ENCODE results near the gene ANKH.

Gene ANKH

DNA sequence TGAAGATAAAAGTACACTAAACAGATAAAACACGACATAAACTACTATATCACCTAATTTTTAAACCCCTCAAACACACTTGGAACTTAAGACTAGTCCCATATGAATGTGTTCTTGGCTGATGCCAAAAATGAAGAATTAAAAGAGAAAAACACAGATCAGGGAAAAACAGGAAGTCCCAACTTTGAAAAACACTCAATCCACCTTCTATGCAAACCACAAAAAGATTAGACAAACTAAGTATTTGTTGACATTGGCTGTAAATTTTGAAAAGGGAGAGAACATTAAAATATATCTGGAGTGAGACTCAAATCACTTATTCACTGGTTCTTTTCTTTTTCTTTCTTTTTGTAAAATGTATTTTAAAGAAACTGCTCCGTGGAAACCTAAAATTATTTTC lies 81.4 kb downstream of the ANKH start:
- DNase-seq (ENCODE audit: low read depth) = no peak
- no peak overlapping the region for H3K4me3 ChIP-seq (ENCODE audit: control insufficient read depth, low read depth, low read length)
- TF ChIP-seq, protein P1, sequence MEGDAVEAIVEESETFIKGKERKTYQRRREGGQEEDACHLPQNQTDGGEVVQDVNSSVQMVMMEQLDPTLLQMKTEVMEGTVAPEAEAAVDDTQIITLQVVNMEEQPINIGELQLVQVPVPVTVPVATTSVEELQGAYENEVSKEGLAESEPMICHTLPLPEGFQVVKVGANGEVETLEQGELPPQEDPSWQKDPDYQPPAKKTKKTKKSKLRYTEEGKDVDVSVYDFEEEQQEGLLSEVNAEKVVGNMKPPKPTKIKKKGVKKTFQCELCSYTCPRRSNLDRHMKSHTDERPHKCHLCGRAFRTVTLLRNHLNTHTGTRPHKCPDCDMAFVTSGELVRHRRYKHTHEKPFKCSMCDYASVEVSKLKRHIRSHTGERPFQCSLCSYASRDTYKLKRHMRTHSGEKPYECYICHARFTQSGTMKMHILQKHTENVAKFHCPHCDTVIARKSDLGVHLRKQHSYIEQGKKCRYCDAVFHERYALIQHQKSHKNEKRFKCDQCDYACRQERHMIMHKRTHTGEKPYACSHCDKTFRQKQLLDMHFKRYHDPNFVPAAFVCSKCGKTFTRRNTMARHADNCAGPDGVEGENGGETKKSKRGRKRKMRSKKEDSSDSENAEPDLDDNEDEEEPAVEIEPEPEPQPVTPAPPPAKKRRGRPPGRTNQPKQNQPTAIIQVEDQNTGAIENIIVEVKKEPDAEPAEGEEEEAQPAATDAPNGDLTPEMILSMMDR (IDR thresholded peaks at IDR 0.05; ENCODE audit: control insufficient read depth, insufficient read depth, low read depth, low read length, missing control alignments) = no peak

DNA sequence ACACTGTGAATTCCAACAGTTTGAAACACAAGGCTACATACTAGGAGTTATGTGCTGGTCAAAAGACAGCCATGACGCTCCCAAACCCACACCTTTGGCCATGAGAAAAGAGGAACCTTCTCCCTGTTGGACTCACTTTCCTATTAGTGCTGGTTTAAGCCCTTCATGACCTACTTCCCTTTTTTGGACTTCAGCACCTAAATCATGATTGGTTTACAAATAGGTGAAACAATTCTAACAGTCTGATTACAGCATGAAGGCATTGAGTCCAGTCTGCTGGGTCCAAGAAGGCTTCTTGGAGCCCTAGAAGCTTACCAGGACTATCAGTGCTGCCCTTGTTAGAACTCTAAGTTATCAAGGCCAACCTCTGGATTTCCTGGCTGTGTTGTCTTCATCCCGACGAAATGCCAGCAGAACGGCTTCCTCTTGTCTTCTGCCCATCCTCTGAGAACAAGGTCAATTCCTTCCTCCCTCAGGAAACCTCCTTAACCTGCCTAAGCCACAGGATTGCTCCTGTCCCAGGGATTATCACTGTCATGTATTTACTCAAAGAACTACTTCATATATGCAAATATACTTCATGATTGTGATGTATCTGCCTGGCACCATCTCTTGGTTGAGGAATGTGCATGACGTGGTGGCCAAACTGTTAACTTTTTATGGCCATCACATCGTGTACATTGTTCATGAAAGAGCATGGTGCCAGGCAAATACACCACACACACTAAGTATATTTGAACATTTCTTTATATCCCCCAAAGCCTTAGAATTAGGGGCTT lies 83.6 kb downstream of the ANKH start:
- H3K4me3 ChIP-seq (ENCODE audit: control insufficient read depth, low read depth, low read length) = no peak overlapping the region
- DNase-seq (ENCODE audit: low read depth) = no peak
- TF ChIP-seq, protein P1 (IDR thresholded peaks at IDR 0.05; ENCODE audit: control insufficient read depth, insufficient read depth, low read depth, low read length, missing control alignments) = no peak

DNA sequence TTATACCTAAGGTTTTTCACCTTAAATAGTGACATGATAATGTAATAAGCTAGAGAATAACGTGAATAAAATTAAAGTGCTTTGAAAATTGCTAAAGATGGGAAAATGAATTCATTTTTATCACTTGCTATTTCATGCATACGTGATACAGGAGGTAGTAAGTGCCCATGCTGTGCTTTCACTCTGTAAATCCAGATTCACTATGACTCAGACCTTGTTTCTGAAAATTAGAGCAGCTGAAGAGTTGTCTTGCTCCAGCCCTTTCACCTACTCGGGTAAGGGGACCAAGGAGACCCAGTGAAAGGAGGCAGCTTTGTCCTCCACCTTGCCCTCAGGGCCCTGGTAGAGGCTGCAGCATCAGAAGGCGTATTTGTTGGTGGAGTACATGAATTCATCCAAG lies 87.9 kb downstream of the ANKH start:
- no peak for DNase-seq (ENCODE audit: low read depth)
- H3K4me3 ChIP-seq (ENCODE audit: control insufficient read depth, low read depth, low read length) = no peak overlapping the region
- TF ChIP-seq, protein P1 (IDR thresholded peaks at IDR 0.05; ENCODE audit: control insufficient read depth, insufficient read depth, low read depth, low read length, missing control alignments) = no peak

DNA sequence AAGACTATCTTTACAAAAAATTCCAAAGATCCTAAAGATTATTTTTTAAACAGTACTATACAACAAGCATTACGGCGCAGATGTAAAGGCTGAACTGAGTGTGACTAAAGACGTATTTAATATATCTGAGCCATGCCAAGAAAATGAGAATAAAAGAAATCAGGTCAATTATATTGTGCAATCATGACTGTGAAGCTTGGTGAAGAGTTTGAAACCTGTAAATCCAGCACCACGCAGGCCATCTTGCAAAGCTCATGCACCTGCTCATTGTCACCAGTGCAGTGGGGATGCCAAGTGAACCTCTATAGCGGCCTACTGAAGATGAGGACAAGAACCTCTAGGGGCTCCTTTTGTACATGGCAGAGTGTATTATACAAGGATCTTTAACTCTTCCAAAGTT lies 89.0 kb downstream of the ANKH start:
- TF ChIP-seq, protein P1 (IDR thresholded peaks at IDR 0.05; ENCODE audit: control insufficient read depth, insufficient read depth, low read depth, low read length, missing control alignments) = no peak
- no peak for DNase-seq (ENCODE audit: low read depth)
- no peak overlapping the region for H3K4me3 ChIP-seq (ENCODE audit: control insufficient read depth, low read depth, low read length)

DNA sequence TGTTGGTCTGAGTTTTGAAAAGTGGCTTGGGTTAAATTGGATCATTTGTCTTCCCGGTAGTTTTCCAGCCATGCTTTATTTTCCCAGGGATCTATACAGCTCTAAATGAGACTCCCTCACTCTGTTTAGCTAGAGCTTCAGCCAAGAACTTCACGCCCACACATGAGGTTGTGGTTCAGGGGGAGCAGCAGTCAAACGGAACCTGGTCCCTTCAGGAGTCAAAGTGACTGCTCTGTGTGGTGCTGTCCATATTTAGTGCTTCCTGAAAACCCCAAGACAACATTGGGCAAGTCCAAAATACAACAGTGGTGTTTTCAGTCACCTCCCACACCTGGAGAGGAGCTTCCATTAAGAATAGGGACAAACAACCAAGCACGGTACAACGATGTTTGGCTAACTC lies 90.5 kb downstream of the ANKH start:
- DNase-seq (ENCODE audit: low read depth) = no peak
- TF ChIP-seq, protein P1 (IDR thresholded peaks at IDR 0.05; ENCODE audit: control insufficient read depth, insufficient read depth, low read depth, low read length, missing control alignments) = no peak
- no peak overlapping the region for H3K4me3 ChIP-seq (ENCODE audit: control insufficient read depth, low read depth, low read length)

DNA sequence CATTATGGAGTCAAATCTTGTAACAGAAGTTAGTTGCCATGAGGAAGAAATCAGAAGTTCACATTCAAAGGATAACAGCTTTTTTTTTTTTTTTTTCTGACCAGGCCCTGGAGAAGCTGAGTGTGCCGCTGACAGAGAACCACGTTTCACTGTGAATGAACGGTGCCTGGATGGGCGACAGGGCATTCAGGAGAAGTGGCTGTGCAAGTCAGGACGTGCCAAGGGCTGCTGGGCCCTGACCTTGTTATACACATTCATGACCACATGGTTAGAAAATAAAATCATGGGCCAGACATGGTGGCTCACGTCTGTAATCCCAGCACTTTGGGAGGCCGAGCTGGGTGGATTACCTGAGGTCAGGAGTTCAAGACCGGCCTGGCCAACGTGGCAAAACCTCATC lies 91.6 kb downstream of the ANKH start:
- no peak for DNase-seq (ENCODE audit: low read depth)
- no peak overlapping the region for H3K4me3 ChIP-seq (ENCODE audit: control insufficient read depth, low read depth, low read length)
- TF ChIP-seq, protein P1 (IDR thresholded peaks at IDR 0.05; ENCODE audit: control insufficient read depth, insufficient read depth, low read depth, low read length, missing control alignments) = no peak
